ENCODE results near the gene MGLL.

Gene MGLL

GRCh38 chr3:127731546-127732289 is 90.6 kb downstream of the MGLL start:
- no peak overlapping the region for H3K4me3 ChIP-seq (ENCODE audit: low read depth, low read length)
- TF ChIP-seq, protein P1, sequence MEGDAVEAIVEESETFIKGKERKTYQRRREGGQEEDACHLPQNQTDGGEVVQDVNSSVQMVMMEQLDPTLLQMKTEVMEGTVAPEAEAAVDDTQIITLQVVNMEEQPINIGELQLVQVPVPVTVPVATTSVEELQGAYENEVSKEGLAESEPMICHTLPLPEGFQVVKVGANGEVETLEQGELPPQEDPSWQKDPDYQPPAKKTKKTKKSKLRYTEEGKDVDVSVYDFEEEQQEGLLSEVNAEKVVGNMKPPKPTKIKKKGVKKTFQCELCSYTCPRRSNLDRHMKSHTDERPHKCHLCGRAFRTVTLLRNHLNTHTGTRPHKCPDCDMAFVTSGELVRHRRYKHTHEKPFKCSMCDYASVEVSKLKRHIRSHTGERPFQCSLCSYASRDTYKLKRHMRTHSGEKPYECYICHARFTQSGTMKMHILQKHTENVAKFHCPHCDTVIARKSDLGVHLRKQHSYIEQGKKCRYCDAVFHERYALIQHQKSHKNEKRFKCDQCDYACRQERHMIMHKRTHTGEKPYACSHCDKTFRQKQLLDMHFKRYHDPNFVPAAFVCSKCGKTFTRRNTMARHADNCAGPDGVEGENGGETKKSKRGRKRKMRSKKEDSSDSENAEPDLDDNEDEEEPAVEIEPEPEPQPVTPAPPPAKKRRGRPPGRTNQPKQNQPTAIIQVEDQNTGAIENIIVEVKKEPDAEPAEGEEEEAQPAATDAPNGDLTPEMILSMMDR (IDR thresholded peaks at IDR 0.05; ENCODE audit: insufficient read depth, low read depth, low read length, missing control alignments): no peak

DNA sequence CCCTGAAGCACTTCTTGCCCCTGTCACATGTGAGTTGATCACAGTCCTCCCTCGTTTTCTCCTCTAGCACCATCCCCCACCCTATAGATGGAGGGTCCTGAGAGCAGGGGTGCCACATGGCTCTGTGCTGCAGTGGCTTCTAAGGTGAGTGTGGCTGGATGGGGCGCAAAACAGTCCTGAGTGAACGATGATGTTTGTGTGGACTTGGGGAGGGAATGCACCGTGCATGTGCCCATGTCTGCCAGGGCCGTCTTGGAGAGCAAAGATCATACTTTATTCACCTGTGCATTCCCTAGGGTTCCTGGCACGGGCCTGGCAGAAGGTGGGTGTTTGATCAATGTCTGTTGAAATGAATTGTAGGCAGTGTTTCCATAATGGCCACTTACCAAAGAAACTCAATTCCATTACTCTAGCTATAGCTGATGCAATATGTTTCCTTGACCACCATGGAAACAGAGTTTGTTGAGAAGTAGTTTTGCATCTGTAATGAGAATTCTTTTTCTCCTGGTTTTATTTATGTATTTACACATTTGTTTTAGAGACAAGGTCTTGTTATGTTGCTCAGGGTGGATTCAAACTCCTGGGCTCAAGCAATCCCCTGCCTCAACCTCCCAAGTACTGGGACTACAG is 91.5 kb downstream of the MGLL start:
- TF ChIP-seq, protein P1 (IDR thresholded peaks at IDR 0.05; ENCODE audit: insufficient read depth, low read depth, low read length, missing control alignments): no peak
- no peak for DNase-seq (ENCODE audit: low read depth)
- H3K4me3 ChIP-seq (ENCODE audit: low read depth, low read length): no peak overlapping the region

More at GRCh38 chr3:127731546-127732289, 90.6 kb downstream of the MGLL start:
- no peak for DNase-seq (ENCODE audit: low read depth)

- no peak overlapping the region for H3K4me3 ChIP-seq (ENCODE audit: low read depth, low read length)
- TF ChIP-seq, protein P1 (IDR thresholded peaks at IDR 0.05; ENCODE audit: insufficient read depth, low read depth, low read length, missing control alignments): no peak
- no peak for DNase-seq (ENCODE audit: low read depth)
These were observed 92.1 kb downstream of the MGLL start for GRCh38 chr3:127730171-127730570.

GRCh38 chr3:127729556-127730056 is 92.7 kb downstream of the MGLL start:
- TF ChIP-seq, protein P1 (IDR thresholded peaks at IDR 0.05; ENCODE audit: insufficient read depth, low read depth, low read length, missing control alignments): no peak
- no peak overlapping the region for H3K4me3 ChIP-seq (ENCODE audit: low read depth, low read length)
- DNase-seq (ENCODE audit: low read depth): no peak

- H3K4me3 ChIP-seq (ENCODE audit: low read depth, low read length): no peak overlapping the region
- no peak for DNase-seq (ENCODE audit: low read depth)
- TF ChIP-seq, protein P1 (IDR thresholded peaks at IDR 0.05; ENCODE audit: insufficient read depth, low read depth, low read length, missing control alignments): no peak
These were observed 93.8 kb downstream of the MGLL start for GRCh38 chr3:127728417-127729015.

DNA sequence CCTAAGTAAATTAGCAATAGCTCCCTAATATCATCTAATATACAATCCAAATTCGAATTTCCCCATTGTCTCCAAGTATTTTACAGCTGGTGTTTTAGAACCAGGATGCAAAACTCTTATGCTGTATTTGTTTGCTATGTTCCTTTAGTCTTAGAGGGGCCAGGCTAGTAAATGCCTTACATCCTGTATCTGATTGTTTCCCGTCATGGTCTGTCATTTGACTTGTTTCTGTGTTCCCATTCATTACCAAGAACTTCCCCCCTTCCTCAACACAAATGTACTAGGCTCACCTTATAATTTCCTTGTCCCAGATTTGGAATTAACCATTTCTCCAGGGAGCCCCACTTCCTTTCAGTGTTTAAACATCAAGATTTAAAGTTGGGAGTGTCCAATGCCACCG is 95.4 kb downstream of the MGLL start:
- no peak overlapping the region for H3K4me3 ChIP-seq (ENCODE audit: low read depth, low read length)
- TF ChIP-seq, protein P1 (IDR thresholded peaks at IDR 0.05; ENCODE audit: insufficient read depth, low read depth, low read length, missing control alignments): no peak
- DNase-seq (ENCODE audit: low read depth): no peak
